Osteocyte (in vitro differentiated cells): ENCODE results near the gene RSRC1. TPM values are rescaled to one million over a fixed set of nuclear protein-coding genes. Genes with fewer than 3 reads are reported as not detected.

ENCODE experiments used
- DNase-seq: peaks from one replicate; pipeline ENCODE4 v3.0.0; 2021; ENCODE audit warnings: mixed read lengths; ENCODE audit not compliant: unreplicated experiment; ENCODE audit errors: extremely low spot score
- H3K27ac Mint-ChIP-seq: one replicate; pipeline ENCODE4 v1.8.0; 2021; ENCODE audit warnings: mild to moderate bottlenecking, mixed read lengths; ENCODE audit not compliant: unreplicated experiment
- H3K27me3 Mint-ChIP-seq: one replicate; pipeline ENCODE4 v1.8.0; 2021; ENCODE audit warnings: mixed read lengths; ENCODE audit not compliant: unreplicated experiment
- H3K36me3 Mint-ChIP-seq: one replicate; pipeline ENCODE4 v1.8.0; 2021; ENCODE audit warnings: mixed read lengths; ENCODE audit not compliant: unreplicated experiment
- H3K4me1 Mint-ChIP-seq: one replicate; pipeline ENCODE4 v1.8.0; 2021; ENCODE audit warnings: mixed read lengths; ENCODE audit not compliant: unreplicated experiment
- H3K4me3 Mint-ChIP-seq: one replicate; pipeline ENCODE4 v1.8.0; 2021; ENCODE audit warnings: mild to moderate bottlenecking, moderate library complexity, mixed read lengths; ENCODE audit not compliant: unreplicated experiment
- H3K9me3 Mint-ChIP-seq: one replicate; pipeline ENCODE4 v1.8.0; 2021; ENCODE audit warnings: mixed read lengths; ENCODE audit not compliant: unreplicated experiment
- total RNA-seq: library from RNA; stranded (reverse); gene quantifications from 2 replicates; pipeline ENCODE4 v1.2.1, GENCODE V29; 2021
- TF ChIP-seq, protein P1 (sequence below): fragments of 200-600 bp; sonication (generic); IDR thresholded peaks from 2 replicates; pipeline ENCODE4 v1.5.0; 2021; ENCODE audit warnings: antibody characterized with exemption, mild to moderate bottlenecking, moderate library complexity

RSRC1 gene
- total RNA-seq, 1 donor from 2014 or later: 26.3 TPM

DNA sequence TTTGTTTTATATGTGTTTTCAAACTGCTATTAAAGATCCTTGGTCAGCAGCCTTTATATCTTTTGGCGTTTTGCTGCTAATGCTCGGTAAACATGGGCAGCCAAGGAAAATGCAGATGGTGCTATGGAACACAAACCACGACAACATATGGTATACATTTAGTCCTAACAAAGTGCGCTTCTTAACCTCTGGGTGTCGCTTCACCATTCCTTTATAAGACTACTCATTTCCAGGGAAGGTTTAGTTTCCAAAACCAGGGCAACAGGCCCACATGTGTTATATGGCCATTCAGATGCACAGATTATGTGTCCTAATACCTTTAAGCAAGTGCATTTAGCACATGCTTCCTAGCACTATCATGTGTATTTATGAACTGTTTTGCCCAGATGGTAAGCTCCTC lies 18.4 kb upstream of the RSRC1 start:
- Mint-ChIP-seq H3K27ac (no peak overlapping the region), H3K9me3 (no peaks in the 10 kb centered on the region), H3K4me3 (no peak overlapping the region), H3K36me3 (no peaks in the 10 kb centered on the region), H3K27me3 (peaks cover 92% of the 10 kb centered on the region), H3K4me1 (peaks cover 7% of the 10 kb centered on the region)
- TF ChIP-seq, protein P1, sequence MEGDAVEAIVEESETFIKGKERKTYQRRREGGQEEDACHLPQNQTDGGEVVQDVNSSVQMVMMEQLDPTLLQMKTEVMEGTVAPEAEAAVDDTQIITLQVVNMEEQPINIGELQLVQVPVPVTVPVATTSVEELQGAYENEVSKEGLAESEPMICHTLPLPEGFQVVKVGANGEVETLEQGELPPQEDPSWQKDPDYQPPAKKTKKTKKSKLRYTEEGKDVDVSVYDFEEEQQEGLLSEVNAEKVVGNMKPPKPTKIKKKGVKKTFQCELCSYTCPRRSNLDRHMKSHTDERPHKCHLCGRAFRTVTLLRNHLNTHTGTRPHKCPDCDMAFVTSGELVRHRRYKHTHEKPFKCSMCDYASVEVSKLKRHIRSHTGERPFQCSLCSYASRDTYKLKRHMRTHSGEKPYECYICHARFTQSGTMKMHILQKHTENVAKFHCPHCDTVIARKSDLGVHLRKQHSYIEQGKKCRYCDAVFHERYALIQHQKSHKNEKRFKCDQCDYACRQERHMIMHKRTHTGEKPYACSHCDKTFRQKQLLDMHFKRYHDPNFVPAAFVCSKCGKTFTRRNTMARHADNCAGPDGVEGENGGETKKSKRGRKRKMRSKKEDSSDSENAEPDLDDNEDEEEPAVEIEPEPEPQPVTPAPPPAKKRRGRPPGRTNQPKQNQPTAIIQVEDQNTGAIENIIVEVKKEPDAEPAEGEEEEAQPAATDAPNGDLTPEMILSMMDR: peak; percentile 56
- DNase-seq: no peak

DNA sequence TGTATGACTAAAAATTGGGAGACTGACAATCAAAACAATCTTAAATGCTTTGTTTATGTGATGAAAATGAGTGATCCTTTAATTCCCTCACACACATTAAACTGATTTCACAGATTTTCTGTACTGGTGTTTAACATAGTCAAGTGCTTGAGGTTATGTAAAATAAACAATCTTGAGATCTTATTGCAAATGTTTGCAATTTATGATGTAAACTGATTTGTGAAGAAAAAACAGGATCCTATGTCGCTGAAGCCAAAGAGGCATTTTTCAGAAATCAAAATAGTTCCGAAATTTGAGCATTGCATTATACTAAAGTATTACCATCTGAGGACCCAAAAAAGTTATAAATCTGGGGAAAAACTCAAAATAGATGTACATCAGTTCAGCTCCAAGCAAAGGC lies 16.4 kb upstream of the RSRC1 start:
- TF ChIP-seq, protein P1: no peak
- Mint-ChIP-seq H3K27me3 (peaks cover 92% of the 10 kb centered on the region), H3K9me3 (no peaks in the 10 kb centered on the region), H3K36me3 (no peaks in the 10 kb centered on the region), H3K27ac (no peak overlapping the region), H3K4me1 (peaks cover 19% of the 10 kb centered on the region), H3K4me3 (no peak overlapping the region)
- DNase-seq: no peak

DNA sequence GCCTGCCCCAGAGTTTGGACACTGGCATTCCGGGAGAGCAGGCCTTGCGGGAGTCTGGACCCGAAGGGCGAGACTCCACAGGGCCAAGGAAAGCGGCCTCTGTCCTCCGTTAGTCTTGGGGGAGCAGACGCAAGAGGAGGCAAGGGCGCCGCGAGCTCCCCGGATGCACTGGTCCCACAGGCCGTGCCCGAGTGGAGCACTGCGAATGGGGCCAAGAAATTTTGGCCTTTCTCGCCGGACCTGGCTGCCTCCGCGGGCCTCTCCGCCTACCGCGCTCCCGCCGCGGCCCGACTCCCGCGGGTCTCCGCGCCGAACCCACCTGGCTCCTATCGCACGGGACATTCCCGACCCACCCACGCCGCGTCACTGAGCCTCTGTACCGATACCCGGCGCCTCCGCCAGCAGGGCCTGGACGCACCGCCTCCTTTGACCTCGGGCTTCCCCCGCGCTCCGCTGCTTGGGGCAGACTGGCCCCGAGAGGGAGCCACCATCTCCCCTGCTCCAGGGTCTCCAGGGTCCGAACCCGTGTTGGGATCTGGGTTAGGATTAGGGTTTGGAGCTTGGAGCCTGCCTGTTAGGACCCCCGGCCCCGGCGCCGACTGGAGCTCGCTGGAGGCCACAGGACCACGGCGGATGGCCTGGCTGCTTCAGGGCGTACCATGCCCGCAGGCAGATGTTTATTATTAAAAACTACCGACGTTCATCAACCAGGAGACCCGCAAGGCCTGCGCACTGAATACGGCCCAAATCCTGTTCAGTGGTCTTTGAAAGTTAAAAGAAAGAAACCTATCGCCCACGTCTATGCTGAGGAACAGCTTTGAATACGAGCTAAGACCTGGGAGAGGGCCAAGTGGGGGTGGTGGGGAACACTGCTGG lies 15.4 kb upstream of the RSRC1 start:
- Mint-ChIP-seq H3K9me3 (no peaks in the 10 kb centered on the region), H3K4me1 (peaks cover 19% of the 10 kb centered on the region), H3K27me3 (peaks cover 94% of the 10 kb centered on the region), H3K36me3 (no peaks in the 10 kb centered on the region), H3K27ac (no peak overlapping the region), H3K4me3 (no peak overlapping the region)
- TF ChIP-seq, protein P1: no peak
- DNase-seq: no peak

DNA sequence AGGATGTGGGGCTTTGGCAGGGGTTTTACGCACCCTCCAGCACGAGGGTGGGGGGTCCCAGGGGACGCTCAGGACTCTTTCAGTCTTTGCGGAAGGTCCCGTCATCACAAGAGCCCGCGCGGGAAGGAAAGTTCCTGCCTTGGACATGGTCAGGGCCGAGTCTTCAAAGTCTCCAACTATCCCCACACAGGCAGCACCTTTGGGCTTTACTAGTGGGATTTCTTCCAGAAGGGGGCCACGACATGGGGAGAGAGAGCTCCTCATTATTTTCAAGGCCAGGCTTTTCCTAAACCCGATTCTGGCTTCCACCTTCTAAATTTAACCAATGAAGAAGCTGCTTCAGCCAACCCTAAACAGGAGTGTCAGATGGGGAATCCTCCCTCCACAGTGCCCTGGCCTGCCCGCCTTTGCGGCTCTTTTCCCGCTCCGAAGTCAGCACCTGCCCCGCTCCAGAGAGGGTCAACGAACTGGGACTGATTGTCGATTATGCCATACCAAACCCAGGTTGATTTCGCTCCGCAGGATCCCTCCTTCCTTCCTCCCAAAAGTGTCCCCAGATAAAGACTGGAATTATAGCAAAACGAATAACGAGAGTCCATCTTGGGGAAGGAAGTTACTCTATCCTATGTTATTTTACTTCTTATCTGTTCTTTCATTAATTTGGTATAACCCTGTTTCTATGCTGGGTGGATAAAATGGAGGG lies 14.6 kb upstream of the RSRC1 start:
- Mint-ChIP-seq H3K27ac (no peak overlapping the region), H3K4me3 (no peak overlapping the region), H3K36me3 (no peaks in the 10 kb centered on the region), H3K9me3 (no peaks in the 10 kb centered on the region), H3K4me1 (peaks cover 19% of the 10 kb centered on the region), H3K27me3 (peaks cover 94% of the 10 kb centered on the region)
- TF ChIP-seq, protein P1: no peak
- DNase-seq: no peak
